GM21447 (cell line): ENCODE results near the gene BLCAP.
"Not testable (repeated sequence)": the region's sequence is repeated elsewhere in the genome, so short reads cannot be mapped to it uniquely, and the experiment has no call there.

Experiments
- ATAC-seq: cut with Tn5 transposase; IDR thresholded peaks from one replicate; pipeline ENCODE4 v1.9.1; 2021; ENCODE audit not compliant: unreplicated experiment

The BLCAP gene

DNA sequence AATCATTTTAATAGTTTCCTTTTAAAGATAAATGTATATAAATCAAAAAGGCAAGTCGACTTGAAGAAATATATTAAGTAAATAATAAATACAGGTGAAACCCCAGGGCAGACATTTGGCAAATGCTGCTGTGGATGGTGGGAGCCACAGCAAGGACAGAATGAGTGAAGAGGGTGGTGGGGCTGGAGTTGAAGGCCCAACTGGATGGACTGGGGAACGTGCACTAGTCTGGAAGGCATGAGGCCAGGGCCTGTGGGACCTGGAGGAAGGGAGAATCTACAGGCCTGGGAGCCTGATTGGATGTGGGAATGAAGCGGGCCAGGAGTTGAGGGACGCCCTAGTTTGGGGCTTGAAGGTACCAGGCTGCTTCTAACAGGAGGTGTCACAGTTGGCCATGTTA is 30.6 kb upstream of the BLCAP start:
- ATAC-seq, result no peak

DNA sequence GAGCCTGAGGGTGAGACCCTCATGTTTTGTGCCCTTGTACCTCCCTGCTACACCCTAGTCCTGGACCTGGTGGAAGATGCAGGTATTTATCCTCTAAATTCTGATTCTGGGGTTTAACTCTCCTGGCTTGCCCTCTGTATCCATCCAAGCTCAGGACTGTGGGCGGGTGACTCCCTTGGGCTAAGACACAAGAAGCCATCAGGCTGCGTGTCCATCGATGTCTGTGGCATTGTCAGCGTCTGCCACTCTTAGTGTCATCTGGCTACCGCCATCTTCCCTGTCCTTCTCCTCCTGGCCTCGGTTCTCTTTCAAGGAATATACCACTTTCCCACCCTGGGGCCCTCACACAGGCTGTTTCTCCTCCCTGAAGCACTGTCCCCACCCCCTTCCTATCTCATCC is 28.9 kb upstream of the BLCAP start:
- no peak for ATAC-seq

DNA sequence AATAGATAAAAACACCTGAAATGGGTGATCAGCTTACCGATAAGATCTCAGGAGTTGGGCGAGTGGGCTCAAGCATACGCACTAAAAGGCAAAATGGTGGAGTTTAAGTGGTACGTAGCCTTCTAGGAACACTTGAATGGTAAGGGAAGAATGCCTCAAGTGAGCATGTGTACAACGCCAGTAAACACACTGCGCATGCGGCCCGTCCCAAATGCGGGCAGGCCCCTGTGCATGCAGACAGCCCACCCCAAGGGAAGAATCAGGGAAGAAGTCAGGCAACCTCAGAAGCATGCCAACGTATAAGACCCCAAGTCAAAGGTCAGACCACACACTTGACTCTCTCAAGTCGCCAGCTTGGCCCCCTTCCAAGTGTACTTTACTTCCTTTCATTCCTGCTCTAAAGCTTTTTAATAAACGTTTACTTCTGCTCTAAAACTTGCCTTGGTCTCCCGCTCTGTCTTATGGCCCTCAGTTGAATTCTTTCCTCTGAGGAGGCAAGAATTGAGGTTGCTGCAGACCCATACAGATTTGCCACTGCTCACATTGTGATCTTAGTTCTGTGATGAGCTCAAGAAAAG is 27.1 kb upstream of the BLCAP start:
- ATAC-seq, result not testable (repeated sequence)

DNA sequence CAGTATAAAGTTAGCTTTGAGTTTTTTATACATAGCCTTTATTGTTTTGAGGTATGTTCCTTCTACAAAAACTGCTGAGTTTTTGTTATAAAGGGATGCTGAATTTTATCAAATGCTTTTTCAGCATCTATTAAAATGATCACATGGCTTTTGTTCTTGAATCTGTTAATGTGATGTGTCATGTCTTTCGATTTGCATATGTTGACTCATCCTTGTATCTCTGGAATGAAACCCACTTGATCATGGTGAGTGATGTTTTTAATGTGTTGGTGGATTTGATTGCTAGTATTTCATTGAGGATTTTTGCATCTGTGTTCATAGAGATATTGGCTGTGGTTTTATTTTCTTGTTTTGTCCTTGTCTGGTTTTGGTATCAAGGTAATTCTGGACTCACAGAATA is 24.7 kb upstream of the BLCAP start:
- ATAC-seq, result no peak

DNA sequence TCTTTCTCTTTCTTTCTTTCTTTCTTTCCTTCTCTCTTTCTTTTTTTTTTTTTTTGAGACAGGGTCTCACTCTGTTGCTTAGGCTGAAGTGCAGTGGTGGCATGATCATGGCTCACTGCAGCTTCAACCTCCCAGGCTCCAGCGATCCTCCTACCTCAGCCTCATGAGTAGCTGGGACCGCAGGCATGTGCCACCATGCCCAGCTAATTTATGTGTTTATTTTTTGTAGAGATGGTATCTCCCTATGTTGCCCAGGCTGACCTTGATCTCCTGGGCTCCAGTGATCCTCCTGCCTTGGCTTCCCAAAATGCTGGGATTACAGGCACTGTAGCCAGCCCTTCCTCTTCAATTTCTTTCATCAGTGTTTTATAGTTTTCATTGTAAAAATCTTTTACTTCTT is 24.0 kb upstream of the BLCAP start:
- not testable (repeated sequence) for ATAC-seq

DNA sequence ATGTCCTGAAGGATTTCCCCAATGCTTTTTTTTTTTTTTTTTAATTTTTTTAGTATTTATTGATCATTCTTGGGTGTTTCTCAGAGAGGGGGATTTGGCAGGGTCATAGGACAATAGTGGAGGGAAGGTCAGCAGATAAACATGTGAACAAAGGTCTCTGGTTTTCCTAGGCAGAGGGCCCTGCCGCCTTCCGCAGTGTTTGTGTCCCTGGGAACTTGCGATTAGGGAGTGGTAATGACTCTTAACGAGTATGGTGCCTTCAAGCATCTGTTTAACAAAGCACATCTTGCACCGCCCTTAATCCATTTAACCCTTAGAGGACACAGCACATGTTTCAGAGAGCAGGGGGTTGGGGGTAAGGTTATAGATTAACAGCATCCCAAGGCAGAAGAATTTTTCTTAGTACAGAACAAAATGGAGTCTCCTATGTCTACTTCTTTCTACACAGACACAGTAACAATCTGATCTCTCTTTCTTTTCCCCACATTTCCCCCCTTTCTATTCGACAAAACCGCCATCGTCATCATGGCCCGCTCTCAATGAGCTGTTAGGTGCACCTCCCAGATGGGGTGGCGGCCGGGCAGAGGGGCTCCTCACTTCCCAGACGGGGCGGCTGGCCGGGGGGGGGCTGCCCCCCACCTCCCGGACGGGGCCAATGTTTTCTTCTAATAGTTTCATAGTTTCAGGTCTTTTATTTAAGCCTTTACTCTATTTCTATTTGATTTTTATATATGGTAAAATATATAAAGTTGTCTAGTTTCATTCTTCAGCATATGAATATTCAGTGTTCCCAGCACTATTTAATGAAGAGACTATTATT is 22.6 kb upstream of the BLCAP start:
- ATAC-seq, result not testable (repeated sequence)

DNA sequence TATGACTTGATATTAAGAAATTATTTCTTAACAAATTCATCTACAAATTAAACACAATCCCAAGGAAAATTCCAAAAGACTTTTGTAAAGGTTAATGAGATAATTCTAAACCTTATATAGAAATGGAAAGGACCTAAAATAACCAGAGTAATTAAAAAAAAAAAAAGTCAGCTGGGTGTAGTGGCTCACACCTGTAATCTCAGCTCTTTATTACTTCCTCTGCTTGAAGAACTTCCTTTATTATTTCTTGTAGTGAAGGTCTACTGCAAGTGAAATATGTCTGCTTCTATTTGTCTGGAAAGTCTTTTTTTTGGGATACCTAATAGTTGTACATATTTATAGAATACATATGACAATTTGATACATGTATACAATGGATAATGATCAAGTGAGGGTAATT is 20.2 kb upstream of the BLCAP start:
- no peak for ATAC-seq

DNA sequence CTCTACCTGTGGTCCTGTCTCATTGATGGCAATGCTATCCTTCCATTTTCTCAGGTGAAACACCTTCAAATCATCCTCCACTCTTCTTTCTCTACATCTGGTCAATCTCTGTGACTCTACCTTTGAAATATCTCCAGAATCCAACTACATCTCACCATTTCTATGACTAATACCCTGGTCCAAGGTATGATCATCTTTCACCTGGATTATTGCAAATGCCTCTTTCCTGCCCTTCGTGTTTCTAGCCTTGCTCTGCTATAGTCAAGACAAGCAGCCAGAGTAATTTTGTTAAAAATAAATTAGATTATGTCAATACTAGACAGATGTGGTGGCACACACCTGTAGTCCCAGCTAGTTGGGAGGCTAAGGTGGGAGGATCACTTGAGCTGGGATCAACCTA is 17.8 kb upstream of the BLCAP start:
- ATAC-seq, result no peak

DNA sequence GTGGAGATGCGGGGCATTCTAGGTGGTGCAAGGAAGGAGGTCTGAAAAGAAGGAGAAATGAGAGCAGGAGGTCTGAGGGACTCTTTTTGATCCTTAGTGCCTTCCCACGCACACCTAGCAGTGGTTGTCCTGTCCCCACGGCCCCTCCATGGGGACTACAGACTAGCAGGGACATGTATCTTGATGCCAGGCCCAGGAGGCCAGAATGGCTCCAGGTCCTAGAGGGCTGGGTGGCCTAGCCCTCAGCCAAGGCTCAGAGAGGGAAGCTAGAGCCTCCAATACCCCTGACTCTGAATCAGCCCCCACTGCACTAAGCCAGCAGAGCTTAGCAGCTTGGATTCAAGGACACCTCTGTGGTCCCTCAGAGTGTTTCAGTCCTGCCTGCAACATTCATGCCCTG is 16.7 kb upstream of the BLCAP start:
- ATAC-seq, result no peak

DNA sequence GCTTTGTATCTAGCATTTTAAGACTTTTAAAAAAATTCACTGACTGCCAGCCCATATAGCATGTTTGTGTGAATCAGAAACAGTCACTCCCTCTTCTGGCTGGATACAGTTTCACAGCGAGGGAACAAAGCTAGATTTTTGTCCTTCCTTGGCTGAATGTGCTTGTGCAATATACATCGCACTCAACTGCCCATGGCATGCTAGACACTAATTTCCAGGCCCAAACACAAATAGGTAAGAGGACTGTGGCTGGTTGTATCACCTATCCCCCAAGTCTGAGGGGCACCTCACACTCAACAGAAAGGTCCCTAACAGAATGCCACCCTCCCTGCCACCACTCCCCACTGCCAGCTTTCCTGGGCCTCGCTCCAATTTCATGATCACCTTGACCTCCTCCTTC is 16.2 kb upstream of the BLCAP start:
- no peak for ATAC-seq

DNA sequence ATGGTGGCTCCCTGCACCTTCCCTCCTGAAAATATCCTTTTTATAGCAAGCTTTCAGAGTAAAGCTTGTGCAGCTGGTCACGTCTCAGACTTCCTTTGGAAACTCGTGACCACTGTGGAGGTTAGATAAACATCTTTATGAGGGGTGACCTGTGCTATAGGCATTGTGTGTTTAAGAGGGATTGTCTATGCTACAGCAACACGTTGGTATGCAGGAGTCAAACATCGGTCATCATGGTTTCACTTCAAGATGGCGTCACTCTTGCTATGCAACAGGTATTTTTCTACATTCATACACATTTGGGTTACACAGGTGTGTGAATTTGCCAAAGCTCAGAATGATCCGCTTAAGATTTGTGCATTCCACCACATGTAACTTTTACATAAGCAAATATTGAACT is 14.6 kb upstream of the BLCAP start:
- no peak for ATAC-seq

DNA sequence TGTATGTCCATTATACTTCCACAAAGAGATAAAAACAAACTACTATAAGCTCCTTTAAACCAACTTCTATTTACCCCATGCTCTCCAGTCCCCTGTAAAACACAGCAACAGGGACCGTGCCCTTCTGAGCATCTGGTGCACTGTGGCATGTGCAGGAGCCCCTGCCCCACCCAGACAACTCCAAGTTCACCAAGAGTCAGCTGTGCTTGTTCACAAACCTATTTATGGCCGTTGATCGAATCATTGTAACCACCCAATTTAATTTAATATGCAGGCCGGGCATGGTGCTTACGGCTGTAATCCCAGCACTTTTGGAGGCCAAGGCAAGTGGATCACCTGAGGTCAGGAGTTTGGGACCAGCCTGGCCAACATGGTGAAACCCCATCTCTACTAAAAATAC is 13.7 kb upstream of the BLCAP start:
- ATAC-seq, result no peak

DNA sequence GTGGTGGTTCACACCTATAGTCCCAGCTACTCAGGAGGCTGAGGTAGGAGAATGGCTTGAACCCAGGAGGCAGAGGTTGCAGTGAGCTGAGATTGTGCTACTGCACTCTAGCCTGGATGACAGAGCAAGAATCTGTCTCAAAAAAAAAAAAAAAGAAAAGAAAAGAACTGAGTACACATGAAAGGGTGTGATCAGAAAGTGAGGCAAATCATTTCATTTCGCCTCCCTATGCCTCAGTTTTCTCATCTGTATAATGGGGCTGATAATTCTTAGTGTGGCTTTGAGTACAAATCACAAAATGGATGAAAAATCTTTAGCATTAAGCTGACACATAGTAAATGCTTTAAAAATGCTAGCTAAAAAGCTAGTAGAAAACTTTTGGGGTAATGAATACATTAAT is 13.2 kb upstream of the BLCAP start:
- not testable (repeated sequence) for ATAC-seq

DNA sequence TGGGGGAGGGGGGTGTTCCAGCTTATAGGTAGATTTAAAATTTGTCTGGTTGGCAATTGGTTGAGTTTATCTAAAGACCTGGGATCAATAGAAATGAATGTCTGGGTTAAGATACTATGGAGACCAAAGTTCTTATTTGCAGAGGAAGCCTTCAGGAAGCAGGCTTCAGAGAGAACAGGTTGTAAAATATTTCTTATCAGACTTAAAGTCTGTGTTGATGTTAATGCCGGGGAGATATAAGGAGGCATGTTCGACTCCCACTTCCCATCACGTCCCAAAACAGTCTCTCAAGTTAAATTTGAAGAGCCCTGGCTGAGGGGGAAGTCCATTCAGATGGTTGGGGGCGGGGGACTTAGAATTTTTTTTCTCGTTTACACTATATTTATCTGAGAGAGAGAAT is 12.3 kb upstream of the BLCAP start:
- ATAC-seq, result no peak

DNA sequence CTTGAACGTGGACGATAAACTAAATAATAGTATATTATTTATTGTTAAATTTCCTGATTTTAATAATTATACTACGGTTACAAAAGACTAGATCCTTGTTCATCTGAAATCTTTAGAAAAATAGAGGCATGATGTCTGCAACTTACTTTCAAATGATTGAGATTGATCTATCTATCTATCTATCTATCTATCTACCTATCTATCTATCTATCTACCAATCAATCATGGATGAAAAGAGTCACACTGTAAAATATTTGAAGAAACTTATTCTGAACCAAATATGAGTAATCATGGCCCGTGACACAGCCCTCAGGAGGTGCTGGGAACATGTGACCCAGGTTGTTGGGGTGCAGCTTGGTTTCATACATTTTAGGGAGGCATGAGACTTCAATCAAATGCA is 11.7 kb upstream of the BLCAP start:
- ATAC-seq, result no peak

DNA sequence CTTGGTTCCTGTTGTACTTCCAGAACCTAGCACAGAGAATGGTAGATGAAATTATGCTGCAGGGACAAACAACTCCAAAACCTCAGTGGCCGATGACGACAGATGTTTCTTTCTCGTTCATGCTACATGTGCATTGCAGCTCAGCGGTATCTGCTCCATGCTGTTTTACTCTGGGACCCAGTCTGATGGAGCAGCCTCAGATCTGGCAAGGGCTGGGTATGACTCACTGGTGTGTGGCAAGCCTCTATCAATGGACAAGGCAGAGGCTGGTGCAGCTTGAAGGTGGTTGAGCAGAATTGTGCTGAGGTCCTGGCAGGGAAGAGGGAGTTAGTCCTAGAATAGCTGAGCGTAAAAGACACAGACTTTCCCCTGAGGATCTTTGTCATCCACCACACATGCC is 10.3 kb upstream of the BLCAP start:
- no peak for ATAC-seq

DNA sequence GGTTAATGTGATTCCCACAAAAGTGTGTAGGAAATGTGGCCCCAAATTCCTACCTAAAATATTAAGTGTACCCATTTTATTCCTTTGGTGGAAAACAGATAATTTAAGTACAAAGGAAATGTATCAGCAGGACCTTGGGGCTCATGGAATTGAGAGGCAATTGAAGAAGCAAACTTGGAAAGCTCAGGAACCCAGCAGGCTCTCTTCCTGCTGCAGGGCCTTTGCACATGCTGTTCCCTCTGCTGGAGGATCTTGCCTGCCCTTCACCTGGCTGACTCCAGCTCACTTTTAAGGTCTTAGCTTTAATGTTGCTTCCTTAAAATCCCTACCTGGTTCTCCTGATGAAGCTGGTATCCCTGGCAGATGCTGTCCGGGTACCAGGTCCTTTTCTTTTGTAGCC is 9.8 kb upstream of the BLCAP start:
- ATAC-seq, result no peak

DNA sequence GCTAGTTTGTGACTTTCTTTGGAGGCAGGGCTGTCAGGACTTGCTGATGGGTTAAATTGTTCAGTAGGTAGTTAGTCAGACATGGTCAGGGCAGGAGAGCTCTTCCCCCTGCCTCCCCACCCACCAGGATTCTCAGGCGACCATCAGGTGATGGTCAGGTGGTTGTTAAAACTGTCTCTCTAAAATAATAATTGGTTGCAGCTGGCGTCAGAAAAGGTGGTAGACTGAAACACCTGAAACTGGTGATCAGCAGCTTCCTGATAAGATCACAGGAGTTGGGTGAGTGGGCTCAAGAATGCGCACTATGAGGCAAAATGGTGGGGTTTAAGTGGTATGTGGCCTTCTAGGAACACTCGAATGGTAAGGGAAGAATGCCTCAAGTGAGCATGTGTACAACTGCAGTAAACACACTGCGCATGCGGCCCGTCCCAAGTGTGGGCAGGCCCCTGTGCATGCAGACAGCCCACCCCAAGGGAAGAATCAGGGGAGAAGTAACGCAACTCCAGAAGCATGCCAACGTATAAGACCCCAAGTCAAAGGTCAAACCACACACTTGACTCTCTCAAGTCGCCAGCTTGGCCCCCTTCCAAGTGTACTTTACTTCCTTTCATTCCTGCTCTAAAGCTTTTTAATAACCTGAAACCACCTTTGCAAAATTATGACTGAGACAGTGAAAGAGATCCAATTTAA is 7.9 kb upstream of the BLCAP start:
- no peak for ATAC-seq

DNA sequence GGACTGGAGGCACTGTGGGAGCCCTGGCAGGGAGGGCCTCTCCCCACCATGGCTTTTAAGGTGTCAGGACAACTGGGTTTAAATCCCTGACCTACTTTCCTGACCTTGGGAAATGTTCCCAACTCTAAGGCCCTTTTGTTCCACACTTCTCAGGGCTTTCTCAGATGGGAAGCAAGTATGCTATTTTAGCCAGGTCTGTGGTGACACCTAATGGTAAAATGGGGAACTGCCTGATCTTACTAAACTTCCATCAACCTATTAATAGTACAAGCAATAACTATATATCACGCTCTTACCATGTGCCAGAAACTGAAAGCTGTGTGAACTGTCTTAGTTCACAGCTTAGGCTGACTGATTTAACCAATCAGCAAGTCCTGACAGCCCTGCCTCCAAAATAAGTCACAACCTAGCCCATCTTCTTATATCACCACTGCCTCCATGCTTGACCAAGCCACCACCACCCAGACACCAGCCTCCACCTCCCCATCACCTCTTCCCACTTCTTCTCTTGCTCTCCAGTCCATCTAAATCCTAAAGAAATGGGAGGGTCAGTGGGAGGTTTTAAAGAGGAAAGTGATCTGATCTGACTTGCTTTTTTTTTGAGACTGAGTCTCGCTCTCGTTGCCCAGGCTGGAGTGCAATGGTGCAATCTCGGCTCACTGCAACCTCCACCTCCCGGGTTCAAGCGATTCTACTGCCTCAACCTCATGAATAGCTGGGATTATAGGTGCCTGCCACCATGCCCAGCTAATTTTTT is 6.9 kb upstream of the BLCAP start:
- ATAC-seq, result peak; percentile 73

DNA sequence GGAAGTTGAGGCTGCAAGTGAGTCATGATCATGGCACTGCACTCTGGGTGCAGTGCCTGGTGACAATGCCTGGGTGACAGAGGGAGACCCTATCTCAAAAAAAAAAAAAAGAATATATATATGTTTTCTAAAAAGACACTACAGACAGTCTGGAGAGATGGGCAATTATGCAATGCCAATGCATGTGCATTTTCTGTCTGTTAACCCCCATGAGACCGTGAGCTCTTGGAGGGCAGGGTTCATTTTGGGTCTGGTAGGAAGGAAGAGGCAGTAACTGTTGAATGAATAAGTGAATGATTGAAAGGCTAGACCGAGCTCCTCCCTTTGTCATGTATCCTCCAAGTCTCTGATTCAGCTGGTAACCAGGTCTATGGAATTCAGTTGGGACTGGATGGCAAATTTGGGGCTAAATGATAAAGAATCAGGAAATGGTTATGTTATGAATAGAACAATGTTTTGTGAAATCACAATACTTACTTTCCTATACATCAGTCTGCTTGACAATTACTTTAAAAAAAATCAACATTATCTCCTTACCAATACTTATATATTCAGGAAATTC is 5.6 kb upstream of the BLCAP start:
- no peak for ATAC-seq

DNA sequence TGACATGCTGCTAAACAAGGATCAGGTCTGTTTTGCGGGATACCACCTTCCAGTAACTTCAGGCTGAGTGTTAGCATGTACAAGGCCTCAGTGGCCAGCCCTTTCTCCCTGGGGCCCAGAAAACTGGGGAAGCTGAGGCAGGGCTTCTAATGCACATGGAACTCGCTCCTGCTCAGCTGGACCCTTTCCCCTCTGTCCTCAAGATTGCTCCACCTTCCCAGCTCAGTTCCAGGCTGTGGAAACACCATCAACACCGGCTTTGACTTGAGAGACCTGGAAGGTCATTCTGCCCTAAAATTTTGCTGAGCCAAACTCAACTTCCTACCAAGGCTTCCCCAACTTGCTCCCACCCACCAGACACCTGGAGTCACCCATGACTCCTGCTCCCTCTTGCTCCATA is 4.2 kb upstream of the BLCAP start:
- ATAC-seq, result no peak
